D341Med (cell line): ENCODE measurements around the gene ELOVL5.
A peak's percentile ranks its signal among the peaks of the same experiment; 100 is the strongest.
"Not testable (repeated sequence)": the region's sequence is repeated elsewhere in the genome, so short reads cannot be mapped to it uniquely, and the experiment has no call there.

Experiments
- DNase-seq: peaks from one replicate; pipeline ENCODE4 v3.0.0; 2012; ENCODE audit warnings: low spot score

Gene ELOVL5

DNA sequence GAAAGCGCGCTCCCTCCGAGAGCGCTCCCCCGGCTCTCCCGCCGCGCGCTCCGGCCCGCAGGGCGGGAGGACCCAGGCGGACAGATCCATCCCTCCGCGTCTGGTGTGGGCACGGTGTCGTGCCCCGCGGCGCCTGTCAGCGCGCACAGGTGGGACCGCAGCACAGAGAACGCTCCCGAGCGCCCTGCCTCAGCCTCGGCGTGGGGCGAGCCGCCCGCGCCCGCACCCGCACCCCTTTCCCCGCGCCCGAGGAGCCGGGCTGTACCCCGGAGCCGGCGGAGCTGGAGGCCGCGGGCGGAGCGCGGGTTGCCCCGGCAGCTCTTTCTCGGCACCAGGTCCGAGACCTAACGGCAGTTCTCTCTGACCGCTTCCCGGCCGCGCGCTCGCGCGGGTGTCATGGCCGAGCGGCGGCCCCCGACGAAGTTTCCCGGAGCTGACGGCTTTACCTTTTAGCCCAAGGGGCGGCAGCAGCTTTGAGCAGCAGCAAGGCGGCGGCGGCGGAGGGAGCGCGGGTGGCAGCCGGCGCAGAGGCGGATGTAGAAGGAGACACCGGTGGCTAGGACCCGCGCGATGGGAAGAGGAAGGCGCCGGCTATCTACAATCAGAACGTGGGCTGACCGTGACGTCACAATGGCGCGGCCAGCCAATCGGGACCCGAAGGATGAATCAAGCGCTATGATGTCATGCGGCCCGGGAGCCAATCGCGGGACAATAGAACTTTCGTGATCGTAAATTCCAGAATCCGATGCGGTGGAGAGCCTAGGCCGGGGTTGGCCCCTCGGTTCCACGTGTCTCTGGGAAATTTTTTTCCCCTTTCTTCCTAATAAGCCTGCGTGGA is at the start of gene ELOVL5:
TSS of gene ELOVL5 (minus strand) at position 580 of the 838 bp plus-strand sequence. CDS start 53,251 bp downstream, outside the sequence.
- peak; percentile 91 for DNase-seq

GRCh38 chr6:53397283-53397682 is 48.5 kb upstream of the ELOVL5 start:
- no peak for DNase-seq

DNA sequence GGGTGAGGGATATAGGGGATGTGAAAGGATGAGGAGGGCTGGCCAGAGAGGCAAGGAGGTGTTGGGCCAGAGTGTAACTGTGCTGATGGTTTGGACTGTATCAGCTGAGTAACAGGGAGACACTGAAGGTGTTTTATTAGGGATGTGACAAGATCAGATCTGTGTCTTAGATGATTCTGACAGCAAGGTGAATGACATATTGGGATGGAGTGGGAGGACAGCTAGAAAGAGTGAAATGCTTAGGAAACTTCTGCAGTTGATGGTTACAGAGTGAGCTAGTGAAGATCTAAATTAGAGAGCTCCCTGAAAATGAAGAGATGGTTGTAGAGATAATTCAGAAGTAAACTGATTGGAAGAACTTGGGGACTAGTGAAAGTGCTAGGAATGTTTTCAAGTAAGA is 47.2 kb upstream of the ELOVL5 start:
- no peak for DNase-seq

- DNase-seq = no peak
These were observed 46.0 kb upstream of the ELOVL5 start for GRCh38 chr6:53394704-53395103.

DNA sequence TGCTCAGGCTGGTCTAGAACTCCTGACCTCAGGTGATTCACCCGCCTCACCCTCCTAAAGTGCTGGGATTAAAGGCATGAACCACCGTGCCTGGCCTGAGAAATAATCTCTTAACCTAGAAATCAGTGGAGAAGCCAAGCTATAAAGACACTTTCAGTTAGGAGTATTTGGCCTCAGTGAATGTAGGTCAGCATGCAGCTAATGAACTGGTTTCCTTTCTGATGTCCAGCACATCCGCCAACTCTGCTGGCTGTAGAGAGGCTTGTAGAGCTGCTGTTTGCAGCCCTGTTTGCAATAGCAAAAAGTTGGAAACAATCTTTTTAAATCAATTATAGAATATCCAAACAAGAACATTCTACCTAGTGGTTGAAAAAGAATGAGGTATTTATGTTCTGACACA is 42.4 kb upstream of the ELOVL5 start:
- no peak for DNase-seq

DNA sequence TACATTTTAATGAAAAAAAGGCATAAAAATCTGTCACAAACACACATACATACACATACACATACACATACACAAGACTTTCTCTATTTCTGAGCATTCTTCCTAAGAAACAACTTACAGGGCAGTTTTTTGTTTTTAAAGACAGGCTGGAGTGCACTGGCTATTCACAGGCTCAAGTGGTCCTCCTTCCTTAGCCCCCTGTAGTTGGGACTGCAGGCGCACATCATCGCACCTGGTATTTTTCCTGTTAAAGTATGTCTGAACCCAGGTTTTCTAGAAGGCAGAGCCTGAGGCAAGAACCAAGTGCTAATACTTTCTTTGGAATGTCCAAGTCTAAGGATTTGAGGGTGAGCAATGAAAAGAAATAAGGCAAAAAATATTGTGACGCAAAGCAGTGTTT is 41.3 kb upstream of the ELOVL5 start:
- no peak for DNase-seq

GRCh38 chr6:53388615-53389014 is 39.9 kb upstream of the ELOVL5 start:
- DNase-seq = not testable (repeated sequence)

DNA sequence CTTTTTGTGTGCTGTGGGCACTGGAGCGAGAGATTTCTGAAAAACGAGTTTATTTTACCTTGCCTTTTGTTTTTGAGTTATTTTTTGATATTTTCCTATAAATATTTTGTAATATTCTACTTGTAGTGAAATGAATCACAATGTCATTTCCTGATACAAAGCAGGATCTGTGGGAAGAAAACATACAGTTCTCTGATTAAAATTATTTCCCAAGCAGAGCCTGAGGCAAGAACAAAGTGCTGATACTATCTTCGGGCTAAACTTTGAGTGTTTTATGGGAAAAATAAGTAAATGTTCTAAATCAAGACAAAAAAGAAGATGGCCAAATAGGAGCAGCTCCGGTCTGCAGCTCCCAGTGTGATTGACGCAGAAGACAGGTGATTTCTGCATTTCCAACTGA is 33.7 kb upstream of the ELOVL5 start:
- no peak for DNase-seq

DNA sequence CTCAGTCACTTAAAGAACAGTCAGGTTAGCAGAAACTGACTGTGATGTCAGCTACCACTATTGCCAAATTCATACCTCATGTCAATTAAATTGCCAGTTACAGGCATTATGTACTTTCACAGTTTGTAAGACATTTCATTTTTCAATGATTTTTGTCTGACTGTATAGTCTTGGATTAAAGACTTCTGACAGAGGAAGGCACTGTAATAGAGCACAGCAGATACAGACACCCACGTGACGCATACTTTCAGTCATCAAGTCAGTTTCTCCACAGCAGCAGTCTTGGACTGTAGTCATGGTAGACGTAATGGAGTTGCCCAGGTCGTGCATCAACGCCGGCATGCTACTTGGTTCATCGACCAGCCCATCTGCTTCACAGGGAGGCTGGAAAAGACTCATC is 29.5 kb upstream of the ELOVL5 start:
- no peak for DNase-seq

- DNase-seq = no peak
These were observed 29.0 kb upstream of the ELOVL5 start for GRCh38 chr6:53377793-53378192.

GRCh38 chr6:53377289-53377688 is 28.5 kb upstream of the ELOVL5 start:
- no peak for DNase-seq

- DNase-seq = no peak
These were observed 28.0 kb upstream of the ELOVL5 start for GRCh38 chr6:53376661-53377226.

- DNase-seq = no peak
These were observed 27.1 kb upstream of the ELOVL5 start for GRCh38 chr6:53375847-53376246.

- no peak for DNase-seq
These were observed 24.9 kb upstream of the ELOVL5 start for GRCh38 chr6:53373638-53374037.

DNA sequence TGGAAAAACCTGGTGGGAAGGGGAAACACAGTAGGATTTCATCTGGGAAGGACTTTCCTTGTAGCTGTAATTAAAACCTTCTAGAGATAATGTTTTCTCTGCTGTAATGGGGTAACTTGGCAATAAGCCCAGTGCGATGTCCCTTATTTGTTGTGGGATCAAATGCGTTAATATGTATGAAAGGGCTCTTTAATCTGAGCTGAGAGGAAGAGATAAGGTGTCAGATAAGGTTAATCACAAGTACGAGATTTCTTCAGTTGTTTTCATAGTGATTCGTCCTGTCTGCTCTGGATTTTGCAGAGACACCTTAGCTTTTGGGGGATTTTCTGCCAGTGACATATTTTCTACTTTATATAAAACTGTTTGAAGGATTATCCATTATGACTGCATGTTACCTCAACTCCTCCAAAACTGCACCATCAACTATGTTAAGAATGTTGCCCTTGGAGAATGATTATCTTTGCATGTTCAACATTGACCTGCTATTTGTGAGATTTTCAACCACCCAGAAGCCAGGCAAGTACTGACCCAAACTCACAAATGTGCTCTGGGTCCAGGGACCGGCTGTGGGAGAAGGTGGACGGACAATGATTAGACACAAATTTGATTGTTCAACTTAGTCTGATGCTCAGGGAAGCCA is 21.2 kb upstream of the ELOVL5 start:
- no peak for DNase-seq

GRCh38 chr6:53369051-53369450 is 20.3 kb upstream of the ELOVL5 start:
- DNase-seq = no peak

GRCh38 chr6:53366128-53366641 is 17.4 kb upstream of the ELOVL5 start:
- no peak for DNase-seq

- DNase-seq = no peak
These were observed 14.8 kb upstream of the ELOVL5 start for GRCh38 chr6:53363341-53364079.

GRCh38 chr6:53361549-53362031 is 12.8 kb upstream of the ELOVL5 start:
- DNase-seq = no peak

GRCh38 chr6:53360093-53360912 is 11.6 kb upstream of the ELOVL5 start:
- no peak for DNase-seq

GRCh38 chr6:53359843-53360092 is 11.0 kb upstream of the ELOVL5 start:
- DNase-seq = no peak
